ENCODE results near the gene DNAAF2. TPM values are rescaled to one million over a fixed set of nuclear protein-coding genes. Genes with fewer than 3 reads are reported as not detected.
A peak's percentile ranks its signal among the peaks of the same experiment; 100 is the strongest.

DNAAF2 gene
- total and polyA plus RNA-seq, 2 of the 13 experiments (the other 11 are each of a cell fraction or from before 2014, with no cell fraction given) = 6.1 to 13.6 TPM

GRCh38 chr14:49641697-49642129 lies 6.7 kb upstream of the DNAAF2 start (continued):
- TF ChIP-seq SRSF4 (IDR thresholded peaks at IDR 0.05; ENCODE audit: low read depth, low read length, poor library complexity, severe bottlenecking) (no peak), BCL6 (CRISPR knock-in tag; IDR thresholded peaks at IDR 0.05) (peak; percentile 79), NR0B2 (CRISPR knock-in tag; IDR thresholded peaks at IDR 0.05) (no peak), SMYD3 (CRISPR knock-in tag; IDR thresholded peaks at IDR 0.05) (no peak), PRDM10 (CRISPR knock-in tag; IDR thresholded peaks at IDR 0.05; ENCODE audit: low read depth) (peak; percentile 43; the same call in 1 of the 2 replicates), ATF7 (IDR thresholded peaks at IDR 0.05) (peak; percentile 52; the same call in 1 of the 2 replicates), ATF7 (CRISPR knock-in tag; IDR thresholded peaks at IDR 0.05) (peak; percentile 89; the same call in 1 of the 2 replicates), KDM4B (CRISPR knock-in tag; IDR thresholded peaks at IDR 0.05) (no peak), ZNF17 (CRISPR knock-in tag; IDR thresholded peaks at IDR 0.05) (no peak), ZNF484 (CRISPR knock-in tag; IDR thresholded peaks at IDR 0.05; ENCODE audit: borderline replicate concordance, low read depth) (no peak), MED1 (CRISPR knock-in tag; IDR thresholded peaks at IDR 0.05) (peak; percentile 88), FOXM1 (CRISPR knock-in tag; IDR thresholded peaks at IDR 0.05) (no peak), SOX5 (CRISPR knock-in tag; IDR thresholded peaks at IDR 0.05; ENCODE audit: borderline replicate concordance) (peak; percentile 81; the same call in 1 of the 2 replicates), RBM22 (optimal IDR thresholded peaks at IDR 0.05; ENCODE audit: low read length) (peak; percentile 80), RFX3 (CRISPR knock-in tag; IDR thresholded peaks at IDR 0.05) (no peak), ZNF761 (CRISPR knock-in tag; conservative IDR thresholded peaks at IDR 0.05) (no peak), CENPT (CRISPR knock-in tag; IDR thresholded peaks at IDR 0.05; ENCODE audit: low read depth) (no peak)
- TF ChIP-seq, protein P1, sequence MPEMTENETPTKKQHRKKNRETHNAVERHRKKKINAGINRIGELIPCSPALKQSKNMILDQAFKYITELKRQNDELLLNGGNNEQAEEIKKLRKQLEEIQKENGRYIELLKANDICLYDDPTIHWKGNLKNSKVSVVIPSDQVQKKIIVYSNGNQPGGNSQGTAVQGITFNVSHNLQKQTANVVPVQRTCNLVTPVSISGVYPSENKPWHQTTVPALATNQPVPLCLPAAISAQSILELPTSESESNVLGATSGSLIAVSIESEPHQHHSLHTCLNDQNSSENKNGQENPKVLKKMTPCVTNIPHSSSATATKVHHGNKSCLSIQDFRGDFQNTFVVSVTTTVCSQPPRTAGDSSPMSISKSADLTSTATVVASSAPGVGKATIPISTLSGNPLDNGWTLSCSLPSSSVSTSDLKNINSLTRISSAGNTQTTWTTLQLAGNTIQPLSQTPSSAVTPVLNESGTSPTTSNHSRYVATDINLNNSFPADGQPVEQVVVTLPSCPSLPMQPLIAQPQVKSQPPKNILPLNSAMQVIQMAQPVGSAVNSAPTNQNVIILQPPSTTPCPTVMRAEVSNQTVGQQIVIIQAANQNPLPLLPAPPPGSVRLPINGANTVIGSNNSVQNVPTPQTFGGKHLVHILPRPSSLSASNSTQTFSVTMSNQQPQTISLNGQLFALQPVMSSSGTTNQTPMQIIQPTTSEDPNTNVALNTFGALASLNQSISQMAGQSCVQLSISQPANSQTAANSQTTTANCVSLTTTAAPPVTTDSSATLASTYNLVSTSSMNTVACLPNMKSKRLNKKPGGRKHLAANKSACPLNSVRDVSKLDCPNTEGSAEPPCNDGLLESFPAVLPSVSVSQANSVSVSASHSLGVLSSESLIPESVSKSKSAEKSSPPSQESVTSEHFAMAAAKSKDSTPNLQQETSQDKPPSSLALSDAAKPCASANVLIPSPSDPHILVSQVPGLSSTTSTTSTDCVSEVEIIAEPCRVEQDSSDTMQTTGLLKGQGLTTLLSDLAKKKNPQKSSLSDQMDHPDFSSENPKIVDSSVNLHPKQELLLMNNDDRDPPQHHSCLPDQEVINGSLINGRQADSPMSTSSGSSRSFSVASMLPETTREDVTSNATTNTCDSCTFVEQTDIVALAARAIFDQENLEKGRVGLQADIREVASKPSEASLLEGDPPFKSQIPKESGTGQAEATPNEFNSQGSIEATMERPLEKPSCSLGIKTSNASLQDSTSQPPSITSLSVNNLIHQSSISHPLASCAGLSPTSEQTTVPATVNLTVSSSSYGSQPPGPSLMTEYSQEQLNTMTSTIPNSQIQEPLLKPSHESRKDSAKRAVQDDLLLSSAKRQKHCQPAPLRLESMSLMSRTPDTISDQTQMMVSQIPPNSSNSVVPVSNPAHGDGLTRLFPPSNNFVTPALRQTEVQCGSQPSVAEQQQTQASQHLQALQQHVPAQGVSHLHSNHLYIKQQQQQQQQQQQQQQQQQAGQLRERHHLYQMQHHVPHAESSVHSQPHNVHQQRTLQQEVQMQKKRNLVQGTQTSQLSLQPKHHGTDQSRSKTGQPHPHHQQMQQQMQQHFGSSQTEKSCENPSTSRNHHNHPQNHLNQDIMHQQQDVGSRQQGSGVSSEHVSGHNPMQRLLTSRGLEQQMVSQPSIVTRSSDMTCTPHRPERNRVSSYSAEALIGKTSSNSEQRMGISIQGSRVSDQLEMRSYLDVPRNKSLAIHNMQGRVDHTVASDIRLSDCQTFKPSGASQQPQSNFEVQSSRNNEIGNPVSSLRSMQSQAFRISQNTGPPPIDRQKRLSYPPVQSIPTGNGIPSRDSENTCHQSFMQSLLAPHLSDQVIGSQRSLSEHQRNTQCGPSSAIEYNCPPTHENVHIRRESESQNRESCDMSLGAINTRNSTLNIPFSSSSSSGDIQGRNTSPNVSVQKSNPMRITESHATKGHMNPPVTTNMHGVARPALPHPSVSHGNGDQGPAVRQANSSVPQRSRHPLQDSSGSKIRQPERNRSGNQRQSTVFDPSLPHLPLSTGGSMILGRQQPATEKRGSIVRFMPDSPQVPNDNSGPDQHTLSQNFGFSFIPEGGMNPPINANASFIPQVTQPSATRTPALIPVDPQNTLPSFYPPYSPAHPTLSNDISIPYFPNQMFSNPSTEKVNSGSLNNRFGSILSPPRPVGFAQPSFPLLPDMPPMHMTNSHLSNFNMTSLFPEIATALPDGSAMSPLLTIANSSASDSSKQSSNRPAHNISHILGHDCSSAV (CRISPR knock-in tag; IDR thresholded peaks at IDR 0.05; ENCODE audit: borderline replicate concordance) = no peak
